ENCODE data around the gene CCNG2. TPM values are rescaled to one million over a fixed set of nuclear protein-coding genes. Genes with fewer than 3 reads are reported as not detected.

The CCNG2 gene
- total RNA-seq, 1 donor from 2014 or later = 94.2 TPM

DNA sequence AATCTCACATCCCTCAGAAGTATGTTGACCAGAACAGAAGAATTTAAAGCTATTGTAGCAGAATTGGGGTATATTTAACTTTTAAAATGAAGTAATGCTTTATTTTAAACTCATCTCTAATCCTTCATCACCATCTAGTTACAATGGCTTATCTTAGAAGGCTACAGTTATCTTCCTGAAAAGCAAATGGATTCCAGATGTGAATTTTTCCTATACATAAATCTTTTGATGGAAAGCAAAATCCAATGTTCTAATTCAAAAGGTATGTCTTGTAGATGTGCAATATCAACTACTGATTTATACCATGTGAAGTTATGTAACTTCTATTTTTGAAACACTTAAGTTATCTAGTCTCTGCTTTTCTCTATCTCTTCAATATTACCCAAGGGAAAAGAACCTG, 47.6 kb downstream of the CCNG2 start:
- no peak for DNase-seq

DNA sequence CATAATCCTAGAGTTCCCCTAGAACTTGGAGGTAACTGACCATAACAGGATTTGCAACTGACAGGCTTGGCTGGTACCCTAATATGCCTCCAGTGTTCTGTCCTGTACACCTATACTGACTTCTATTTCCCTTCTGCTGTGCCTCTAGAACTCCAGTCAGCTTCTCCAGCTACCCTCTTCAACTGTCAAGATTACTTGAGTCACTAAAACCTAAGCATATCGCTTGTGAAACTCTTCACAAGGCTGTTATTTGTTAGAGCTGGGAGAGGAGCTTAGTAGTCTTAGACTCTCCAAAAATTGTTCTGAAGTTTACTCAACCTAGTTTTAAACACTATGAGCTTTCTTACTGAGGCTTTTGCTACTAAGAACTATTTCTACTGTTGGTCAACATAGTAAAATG, 52.0 kb downstream of the CCNG2 start:
- no peak for DNase-seq

DNA sequence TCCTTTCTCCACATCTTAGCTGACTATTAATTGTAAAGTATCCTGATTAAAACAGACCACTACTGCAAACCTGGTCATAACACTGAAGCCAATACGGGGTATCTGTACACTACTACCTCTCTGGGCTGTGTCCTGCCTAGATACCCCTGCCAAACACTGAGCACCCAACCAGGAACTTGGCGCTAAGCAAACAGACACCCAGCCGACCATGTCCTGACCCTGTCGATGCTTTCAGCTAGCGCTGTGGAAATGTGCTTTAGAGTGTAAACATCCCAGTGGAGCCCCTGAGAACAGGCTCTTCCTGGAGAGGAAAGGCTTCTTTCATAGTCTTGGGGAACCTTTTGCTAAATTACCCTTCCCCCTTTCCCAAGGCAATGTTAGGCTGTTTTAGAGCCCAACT, 52.9 kb downstream of the CCNG2 start:
- DNase-seq = no peak

DNA sequence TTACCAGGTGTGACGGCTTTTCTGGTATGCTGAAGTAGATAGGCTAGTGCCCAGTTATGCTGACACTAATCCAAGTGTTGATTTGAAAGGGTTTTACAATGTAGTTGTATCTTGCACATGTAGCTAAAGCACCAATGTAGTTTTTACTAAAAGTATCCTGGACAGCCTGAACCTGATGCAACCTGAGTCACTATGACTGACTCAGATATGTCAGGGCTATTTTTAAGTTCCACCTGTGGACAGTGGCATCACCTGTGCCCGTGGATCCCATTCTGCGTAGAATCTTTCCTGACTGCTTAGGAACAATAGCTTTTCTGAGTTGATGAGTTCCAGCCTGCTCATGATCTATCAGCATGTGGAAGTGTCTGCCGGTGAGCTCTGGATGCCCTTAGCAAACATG, 58.1 kb downstream of the CCNG2 start:
- DNase-seq = no peak

DNA sequence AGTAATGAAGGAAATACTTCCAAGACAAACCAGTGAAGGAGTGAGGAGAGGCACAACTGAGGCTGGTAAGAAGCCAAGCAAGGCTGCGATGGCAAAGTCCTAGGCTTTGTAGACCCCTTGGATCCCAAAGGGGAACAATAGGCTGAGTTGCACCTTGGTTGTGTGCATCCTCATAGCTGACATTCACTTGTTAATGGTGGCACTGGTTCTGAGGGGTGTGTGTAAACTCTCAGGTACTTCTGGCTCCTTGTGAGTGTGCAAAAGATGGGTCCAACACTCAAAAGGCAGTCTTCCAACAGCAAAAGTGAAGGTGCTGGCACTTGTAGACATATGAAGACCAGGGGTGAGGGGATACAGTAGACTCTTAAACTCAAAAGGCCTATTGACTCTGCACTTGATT, 60.5 kb downstream of the CCNG2 start:
- no peak for DNase-seq

DNA sequence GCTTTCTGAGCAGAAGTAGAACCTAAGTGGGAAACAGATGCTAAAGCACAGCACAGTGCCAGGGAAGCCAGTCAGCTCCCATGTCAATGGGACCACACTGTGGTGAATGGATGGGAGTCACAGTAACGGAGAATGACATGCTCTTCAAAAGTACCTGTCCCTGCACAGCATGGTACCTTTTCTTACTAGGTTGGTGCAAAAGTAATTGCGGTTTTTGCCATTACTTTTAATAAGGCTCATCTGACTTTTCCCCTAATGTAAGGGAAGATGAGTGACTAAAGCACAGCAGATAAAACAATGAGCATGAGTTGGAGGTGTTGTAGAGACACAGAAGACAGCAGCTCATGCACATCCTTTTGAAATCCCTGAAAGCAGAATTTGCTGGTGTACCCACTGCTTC, 62.3 kb downstream of the CCNG2 start:
- no peak for DNase-seq

Small RNA genes within 50 kb of the gene (small RNA-seq; reads per million reads assigned to genes)
- not detected for gene RNU6-1187P (ENCODE audit: low replicate concordance)

Other genes starting within 250 kb of the CCNG2 start
- gene SEPTIN11, start 207.5 kb upstream of the CCNG2 start, total RNA-seq = 132 TPM
- 216 TPM for gene CCNI, start 81.2 kb upstream of the CCNG2 start, total RNA-seq

Measured in tongue (tissue), 3 donors.